Gastrocnemius medialis (tissue), 4 donors: ENCODE results near the gene CHDH.

Experiments used
- CTCF ChIP-seq, 5 experiments: fragments of 450-650 bp in 3 of 5; fragments of 200-600 bp in 2 of 5; sonication (generic) in 2 of 5; IDR thresholded peaks in 4 of 5; conservative IDR thresholded peaks in 1 of 5; 1 replicate in 4 of 5; 2 replicates in 1 of 5; pipeline ENCODE4 v1.5.1; 2016 to 2019; ENCODE audit warnings: antibody characterized with exemption in 5 of 5, mild to moderate bottlenecking in 3 of 5, moderate library complexity in 3 of 5
- POLR2A ChIP-seq, 2 donors: fragments of 450-650 bp; IDR thresholded peaks; one replicate each; pipeline ENCODE4 v1.6.1; 2017; ENCODE audit warnings: antibody characterized with exemption in 2 of 2, mild to moderate bottlenecking in 2 of 2, moderate library complexity in 2 of 2

- no peak for TF ChIP-seq CTCF (IDR thresholded peaks at IDR 0.05 in 4 of 5, conservative IDR thresholded peaks at IDR 0.05 in 1 of 5)
- no peak for TF ChIP-seq POLR2A (IDR thresholded peaks at IDR 0.05)
Observed at GRCh38 chr3:53807117-53807810, 39.0 kb downstream of the CHDH start.
